ENCODE results near the gene RSBN1. TPM values are rescaled to one million over a fixed set of nuclear protein-coding genes. Genes with fewer than 3 reads are reported as not detected.

RSBN1 gene
- total RNA-seq, 1 donor from 2014 or later: 27.7 TPM

DNA sequence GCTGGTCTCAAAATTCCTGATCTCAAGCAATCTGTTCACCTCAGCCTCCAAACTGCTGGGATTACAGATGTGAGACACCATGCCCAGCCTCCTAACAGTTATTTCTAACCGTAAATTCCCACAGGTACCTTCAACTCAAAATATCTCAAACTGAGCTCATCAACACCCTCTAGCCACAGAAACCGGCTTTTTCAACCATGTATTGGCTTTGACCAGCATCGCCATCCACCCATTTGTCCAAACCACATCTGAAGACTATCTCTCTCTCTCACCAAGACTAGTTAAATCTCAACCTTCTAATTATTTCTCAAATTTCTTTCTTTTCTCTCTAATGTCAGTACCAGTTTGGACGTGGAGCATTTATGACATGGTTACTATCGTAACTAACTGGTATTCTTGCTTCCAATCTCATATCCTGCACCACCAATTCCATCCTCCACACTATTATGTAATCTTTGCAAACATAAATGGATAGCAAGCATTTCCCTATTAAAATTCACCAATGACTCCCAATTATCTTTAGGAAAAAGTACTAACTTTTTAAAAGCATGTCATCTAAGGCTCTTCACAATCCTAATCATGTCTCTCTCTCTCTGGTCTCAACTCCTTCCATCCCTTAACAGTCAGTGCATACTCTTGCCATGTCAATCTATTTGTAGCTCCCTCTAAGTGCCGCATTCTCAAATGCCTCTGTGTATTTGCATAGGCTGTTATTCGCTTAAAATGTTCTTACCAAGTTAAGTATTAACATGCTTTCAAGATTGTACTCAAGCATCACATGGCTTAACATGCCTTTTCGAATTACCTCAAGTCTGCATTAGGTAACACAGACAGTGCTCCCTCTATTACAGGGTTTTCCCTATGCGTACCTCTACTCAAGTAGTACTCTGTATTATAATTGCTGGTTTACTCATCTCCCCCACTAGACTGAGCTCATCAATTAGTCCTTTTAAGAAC is 18.1 kb downstream of the RSBN1 start:
- TF ChIP-seq, protein P1, sequence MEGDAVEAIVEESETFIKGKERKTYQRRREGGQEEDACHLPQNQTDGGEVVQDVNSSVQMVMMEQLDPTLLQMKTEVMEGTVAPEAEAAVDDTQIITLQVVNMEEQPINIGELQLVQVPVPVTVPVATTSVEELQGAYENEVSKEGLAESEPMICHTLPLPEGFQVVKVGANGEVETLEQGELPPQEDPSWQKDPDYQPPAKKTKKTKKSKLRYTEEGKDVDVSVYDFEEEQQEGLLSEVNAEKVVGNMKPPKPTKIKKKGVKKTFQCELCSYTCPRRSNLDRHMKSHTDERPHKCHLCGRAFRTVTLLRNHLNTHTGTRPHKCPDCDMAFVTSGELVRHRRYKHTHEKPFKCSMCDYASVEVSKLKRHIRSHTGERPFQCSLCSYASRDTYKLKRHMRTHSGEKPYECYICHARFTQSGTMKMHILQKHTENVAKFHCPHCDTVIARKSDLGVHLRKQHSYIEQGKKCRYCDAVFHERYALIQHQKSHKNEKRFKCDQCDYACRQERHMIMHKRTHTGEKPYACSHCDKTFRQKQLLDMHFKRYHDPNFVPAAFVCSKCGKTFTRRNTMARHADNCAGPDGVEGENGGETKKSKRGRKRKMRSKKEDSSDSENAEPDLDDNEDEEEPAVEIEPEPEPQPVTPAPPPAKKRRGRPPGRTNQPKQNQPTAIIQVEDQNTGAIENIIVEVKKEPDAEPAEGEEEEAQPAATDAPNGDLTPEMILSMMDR (conservative IDR thresholded peaks at IDR 0.05; ENCODE audit: low read depth, low read length): no peak
- H3K4me3 ChIP-seq (ENCODE audit: low read depth, low read length): no peak overlapping the region
- peak; percentile 90 for DNase-seq (ENCODE audit: low read depth)

DNA sequence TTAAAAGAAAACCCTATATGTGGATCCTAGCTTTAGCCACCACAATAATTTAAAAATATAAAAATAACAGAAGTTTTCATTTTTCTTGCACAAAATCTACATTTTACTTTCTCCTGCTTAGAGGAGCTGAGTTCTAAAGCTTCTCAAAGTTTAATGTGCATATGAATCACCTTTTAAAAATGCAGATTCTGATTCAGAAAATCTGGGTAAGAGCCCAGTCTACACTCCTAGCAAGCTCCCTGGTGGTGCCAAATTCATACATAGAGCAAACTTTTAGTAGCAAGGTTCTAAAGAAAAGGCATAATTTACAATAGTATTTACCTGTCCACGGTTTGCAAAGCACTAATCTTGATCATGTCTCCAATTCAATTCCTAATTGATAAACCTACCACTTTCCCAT is 19.3 kb downstream of the RSBN1 start:
- DNase-seq (ENCODE audit: low read depth): no peak
- no peak overlapping the region for H3K4me3 ChIP-seq (ENCODE audit: low read depth, low read length)
- TF ChIP-seq, protein P1 (conservative IDR thresholded peaks at IDR 0.05; ENCODE audit: low read depth, low read length): no peak

DNA sequence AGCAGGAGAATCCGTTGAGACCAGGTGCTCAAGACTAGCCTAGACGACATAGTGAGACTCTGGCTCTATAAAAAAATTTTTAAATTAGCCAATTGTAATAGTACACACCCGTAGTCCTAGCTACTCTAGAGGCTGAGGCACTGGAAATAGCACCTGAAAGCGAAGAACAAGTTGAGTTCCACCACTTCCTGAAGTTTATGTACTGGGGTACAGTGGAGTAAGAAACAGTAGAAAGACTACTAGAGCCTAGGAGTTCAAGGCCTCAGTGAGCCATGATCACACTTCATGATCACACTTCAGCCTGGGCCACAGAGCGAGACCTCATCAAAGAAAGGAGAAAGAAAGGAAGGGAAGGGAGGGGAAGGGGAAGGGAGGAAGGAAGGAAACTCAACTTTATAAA is 19.8 kb downstream of the RSBN1 start:
- TF ChIP-seq, protein P1 (conservative IDR thresholded peaks at IDR 0.05; ENCODE audit: low read depth, low read length): no peak
- no peak for DNase-seq (ENCODE audit: low read depth)
- no peak overlapping the region for H3K4me3 ChIP-seq (ENCODE audit: low read depth, low read length)

GRCh38 chr1:113788802-113789201 is 23.5 kb downstream of the RSBN1 start:
- TF ChIP-seq, protein P1 (conservative IDR thresholded peaks at IDR 0.05; ENCODE audit: low read depth, low read length): no peak
- H3K4me3 ChIP-seq (ENCODE audit: low read depth, low read length): no peak overlapping the region
- DNase-seq (ENCODE audit: low read depth): no peak

DNA sequence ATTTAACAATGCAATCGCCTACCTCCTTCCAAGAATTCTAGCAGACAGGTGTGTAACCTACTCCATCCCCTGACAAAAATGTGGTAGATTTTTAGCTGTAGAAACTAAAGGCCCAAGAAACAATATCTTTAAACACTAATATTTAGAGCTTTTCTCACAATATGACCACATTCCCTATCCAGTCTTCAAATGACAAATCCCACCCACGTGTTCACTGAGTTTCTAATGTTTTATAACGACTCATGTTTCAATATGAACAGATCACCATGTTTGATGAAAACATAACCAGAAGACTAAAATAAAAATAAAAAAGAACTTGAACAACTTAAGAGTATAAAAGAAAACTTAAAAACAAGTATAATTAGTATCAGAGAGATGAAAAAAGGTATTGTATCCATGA is 24.6 kb downstream of the RSBN1 start:
- no peak overlapping the region for H3K4me3 ChIP-seq (ENCODE audit: low read depth, low read length)
- TF ChIP-seq, protein P1 (conservative IDR thresholded peaks at IDR 0.05; ENCODE audit: low read depth, low read length): no peak
- DNase-seq (ENCODE audit: low read depth): no peak

DNA sequence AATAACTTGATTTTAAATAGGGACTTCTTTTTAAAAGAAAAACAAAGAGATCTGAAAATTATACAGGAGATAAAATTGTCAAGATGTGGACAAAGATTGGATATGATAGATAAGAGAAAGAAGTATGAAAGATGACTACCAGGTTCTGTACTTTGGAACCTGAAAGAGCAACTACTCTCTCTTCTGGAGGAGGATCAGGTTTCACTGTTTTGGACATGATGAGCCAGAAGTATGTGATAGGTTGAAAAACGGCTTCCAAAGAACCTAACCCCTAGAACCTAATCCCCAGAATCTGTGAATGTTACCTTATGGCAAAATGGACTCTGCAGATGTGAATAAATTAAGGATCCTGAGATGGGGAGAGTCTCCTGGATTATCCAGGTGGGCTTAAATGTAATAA is 26.2 kb downstream of the RSBN1 start:
- no peak for DNase-seq (ENCODE audit: low read depth)
- H3K4me3 ChIP-seq (ENCODE audit: low read depth, low read length): no peak overlapping the region
- TF ChIP-seq, protein P1 (conservative IDR thresholded peaks at IDR 0.05; ENCODE audit: low read depth, low read length): no peak
